Measurements from ENCODE around the gene MEA1. TPM values are rescaled to one million over a fixed set of nuclear protein-coding genes. Genes with fewer than 3 reads are reported as not detected.

The MEA1 gene
- total RNA-seq, 1 donor from 2014 or later: 73.1 TPM

DNA sequence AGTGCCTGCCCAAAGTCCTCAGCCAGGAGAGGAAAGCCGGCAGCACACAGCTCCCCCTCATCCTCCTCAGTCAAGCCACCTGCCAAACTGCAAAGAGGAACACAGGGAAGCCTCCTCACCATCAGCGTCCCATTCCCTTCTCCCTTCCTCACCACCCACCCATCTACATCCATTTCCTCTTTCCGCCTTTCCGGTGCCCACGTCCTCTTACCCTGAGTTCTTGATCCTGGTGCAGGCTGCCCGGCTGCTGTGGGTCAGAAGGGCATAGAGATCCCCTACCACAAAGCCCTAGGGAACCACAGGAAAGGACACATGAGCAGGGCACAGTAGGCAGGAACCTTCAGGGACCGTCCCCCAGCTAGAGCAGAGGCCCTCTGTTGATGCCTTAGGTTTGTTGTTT lies 47.2 kb downstream of the MEA1 start:
- no peak overlapping the region for H2AFZ ChIP-seq (replicated peaks)
- H3K4me1 ChIP-seq: peaks cover 4% of the 10 kb centered on the region
- Mint-ChIP-seq H3K4me3 (no peak overlapping the region), H3K9me3 (no peaks in the 10 kb centered on the region), H3K27ac (no peak overlapping the region), H3K4me1 (peaks cover 1% of the 10 kb centered on the region), H3K36me3 (peaks cover 9% of the 10 kb centered on the region), H3K27me3 (ENCODE audit: insufficient read depth, low read depth) (peaks cover 6% of the 10 kb centered on the region)
- peaks cover 4% of the 10 kb centered on the region for H3K27me3 ChIP-seq
- no peaks in the 10 kb centered on the region for H3K36me3 ChIP-seq
- H3K4me3 ChIP-seq: no peak overlapping the region
- no peak for DNase-seq (ENCODE audit: low spot score)
- H3K27ac ChIP-seq: no peak overlapping the region
- no peak for TF ChIP-seq EZH2 (IDR thresholded peaks at IDR 0.05)
- no peak for TF ChIP-seq CTCF (IDR thresholded peaks at IDR 0.05)
- TF ChIP-seq EZH2phosphoT487 (IDR thresholded peaks at IDR 0.05): no peak
- H3F3A ChIP-seq (ENCODE audit: low read depth): peaks cover 8% of the 10 kb centered on the region
- H3K9ac ChIP-seq: no peak overlapping the region
- H3K4me2 ChIP-seq: no peak overlapping the region
- no peaks in the 10 kb centered on the region for H3K79me2 ChIP-seq (ENCODE audit: low read depth)
- H3K9me3 ChIP-seq (ENCODE audit: low read depth): no peaks in the 10 kb centered on the region
- no peaks in the 10 kb centered on the region for H4K20me1 ChIP-seq (ENCODE audit: low read depth)

- H3K4me1 ChIP-seq: peaks cover 4% of the 10 kb centered on the region
- no peaks in the 10 kb centered on the region for H3K79me2 ChIP-seq (ENCODE audit: low read depth)
- peaks cover 23% of the 10 kb centered on the region for H3K27me3 Mint-ChIP-seq (ENCODE audit: insufficient read depth, low read depth)
- no peak overlapping the region for H3K4me2 ChIP-seq
- H3K27ac Mint-ChIP-seq: no peak overlapping the region
- no peaks in the 10 kb centered on the region for H4K20me1 ChIP-seq (ENCODE audit: low read depth)
- H3F3A ChIP-seq (ENCODE audit: low read depth): peaks cover 27% of the 10 kb centered on the region
- no peak overlapping the region for H2AFZ ChIP-seq (replicated peaks)
- H3K9me3 ChIP-seq (ENCODE audit: low read depth): no peaks in the 10 kb centered on the region
- peaks cover 7% of the 10 kb centered on the region for H3K36me3 Mint-ChIP-seq
- no peak overlapping the region for H3K4me3 ChIP-seq
- peaks cover 30% of the 10 kb centered on the region for H3K27me3 ChIP-seq
- H3K27ac ChIP-seq: no peak overlapping the region
- no peaks in the 10 kb centered on the region for H3K36me3 ChIP-seq
- H3K4me1 Mint-ChIP-seq: peaks cover 11% of the 10 kb centered on the region
- H3K9me3 Mint-ChIP-seq: no peaks in the 10 kb centered on the region
- peak overlapping the region; percentile 61 for H3K4me3 Mint-ChIP-seq
- peak; percentile 84 for DNase-seq (ENCODE audit: low spot score)
- no peak overlapping the region for H3K9ac ChIP-seq
- TF ChIP-seq CTCF (IDR thresholded peaks at IDR 0.05) (peak; percentile 57), EZH2phosphoT487 (IDR thresholded peaks at IDR 0.05) (no peak), EZH2 (IDR thresholded peaks at IDR 0.05) (no peak)
These were observed 49.7 kb downstream of the MEA1 start for GRCh38 chr6:42963855-42964605.

DNA sequence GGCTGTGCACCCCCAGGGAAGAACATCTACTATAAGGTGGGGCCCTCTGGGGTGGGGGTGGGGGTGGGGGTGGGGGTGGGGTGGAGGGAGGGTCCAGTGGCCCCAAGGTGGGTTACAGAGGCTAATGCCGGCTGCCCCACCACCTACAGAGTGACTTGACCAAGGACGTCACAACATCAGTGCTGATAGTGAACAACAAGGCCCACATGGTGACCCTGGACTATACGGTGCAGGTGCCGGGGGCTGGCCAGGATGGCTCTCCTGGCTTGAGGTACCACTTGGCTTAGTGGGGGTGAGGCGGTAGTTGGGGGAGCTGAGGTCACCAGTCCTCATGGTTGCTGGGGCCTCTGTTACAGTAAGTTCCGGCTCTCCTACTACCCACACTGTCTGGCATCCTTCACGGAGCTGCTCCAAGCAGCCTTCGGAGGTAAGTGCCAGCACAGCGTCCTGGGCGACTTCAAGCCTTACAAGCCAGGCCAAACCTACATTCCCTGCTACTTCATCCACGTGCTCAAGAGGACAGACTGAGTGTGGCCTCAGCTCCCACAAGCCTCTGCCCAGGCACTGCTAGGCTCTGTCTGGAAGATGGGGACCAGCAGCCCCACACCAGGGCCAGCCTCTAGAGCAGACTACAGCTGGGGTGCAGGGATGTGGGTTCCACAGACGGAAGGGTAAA lies 50.4 kb downstream of the MEA1 start:
- no peak for TF ChIP-seq CTCF (IDR thresholded peaks at IDR 0.05)
- TF ChIP-seq EZH2phosphoT487 (IDR thresholded peaks at IDR 0.05): no peak
- no peak for TF ChIP-seq EZH2 (IDR thresholded peaks at IDR 0.05)
- peaks cover 26% of the 10 kb centered on the region for H3K27me3 Mint-ChIP-seq (ENCODE audit: insufficient read depth, low read depth)
- peaks cover 4% of the 10 kb centered on the region for H3K4me1 ChIP-seq

More for the DNA sequence above, 50.4 kb downstream of the MEA1 start:
- no peak overlapping the region for H3K27ac Mint-ChIP-seq
- Histone ChIP-seq H3K27ac (no peak overlapping the region), H3F3A (ENCODE audit: low read depth) (peaks cover 27% of the 10 kb centered on the region), H4K20me1 (ENCODE audit: low read depth) (no peaks in the 10 kb centered on the region), H3K4me2 (no peak overlapping the region), H3K79me2 (ENCODE audit: low read depth) (no peaks in the 10 kb centered on the region), H3K9ac (no peak overlapping the region), H3K36me3 (no peaks in the 10 kb centered on the region), H3K27me3 (peaks cover 35% of the 10 kb centered on the region), H3K9me3 (ENCODE audit: low read depth) (no peaks in the 10 kb centered on the region), H2AFZ (replicated peaks) (no peak overlapping the region), H3K4me3 (no peak overlapping the region)
- no peaks in the 10 kb centered on the region for H3K9me3 Mint-ChIP-seq
- peaks cover 11% of the 10 kb centered on the region for H3K4me1 Mint-ChIP-seq
- no peak overlapping the region for H3K4me3 Mint-ChIP-seq
- no peak for DNase-seq (ENCODE audit: low spot score)
- H3K36me3 Mint-ChIP-seq: peaks cover 5% of the 10 kb centered on the region
